SU-DHL-6 (cell line): ENCODE data around the gene ZNF367.

Experiments used
- H2AFZ ChIP-seq: fragments of 200-600 bp; sonication (generic); 2 replicates; pipeline ENCODE4 v1.6.1; 2014; ENCODE audit warnings: low read depth, mild to moderate bottlenecking, moderate library complexity, mixed read lengths, antibody characterized with exemption, low read length; ENCODE audit not compliant: severe bottlenecking
- H3F3A ChIP-seq: fragments of 200-600 bp; shearing (Covaris generic); 2 replicates; pipeline ENCODE4 v1.6.0; 2016; ENCODE audit warnings: antibody characterized with exemption, mild to moderate bottlenecking; ENCODE audit not compliant: insufficient read depth
- H3K27ac ChIP-seq: fragments of 200-600 bp; sonication (generic); 2 replicates; pipeline ENCODE4 v1.5.1; 2016; ENCODE audit warnings: low read depth, mild to moderate bottlenecking, low read length, moderate library complexity, mixed read lengths
- H3K27me3 ChIP-seq: fragments of 200-600 bp; sonication (generic), shearing (Covaris generic); 2 replicates; pipeline ENCODE4 v1.6.0; 2014; ENCODE audit warnings: mild to moderate bottlenecking, low read length
- H3K36me3 ChIP-seq: fragments of 200-600 bp; sonication (generic); 2 replicates; pipeline ENCODE4 v1.6.1; 2014; ENCODE audit warnings: mild to moderate bottlenecking, low read length, mixed read lengths
- H3K4me2 ChIP-seq: fragments of 300-600, 200-600 bp; shearing (Covaris generic), sonication (generic); 2 replicates; pipeline ENCODE4 v1.6.0; 2014; ENCODE audit warnings: low read length, low read depth, mild to moderate bottlenecking; ENCODE audit not compliant: poor library complexity, severe bottlenecking
- H3K4me3 ChIP-seq: fragments of 200-600 bp; sonication (generic); 2 replicates; pipeline ENCODE4 v1.5.1; 2014; ENCODE audit warnings: antibody characterized with exemption, low read length, mild to moderate bottlenecking, mixed read lengths; ENCODE audit not compliant: insufficient read depth, poor library complexity, severe bottlenecking
- H3K79me2 ChIP-seq: fragments of 200-600 bp; sonication (generic); 2 replicates; pipeline ENCODE4 v1.6.1; 2014; ENCODE audit warnings: mild to moderate bottlenecking, low read length, moderate library complexity; ENCODE audit not compliant: insufficient read depth
- H3K9ac ChIP-seq: fragments of 200-600 bp; sonication (generic); 2 replicates; pipeline ENCODE4 v1.7.0; 2014; ENCODE audit warnings: mild to moderate bottlenecking, low read length
- H3K9me2 ChIP-seq: fragments of 200-600 bp; sonication (generic); replicated peaks from 2 replicates; pipeline ENCODE4 v1.6.1; 2014; ENCODE audit warnings: low read length; ENCODE audit not compliant: insufficient read depth
- H3K9me3 ChIP-seq: fragments of 200-600 bp; sonication (generic); 2 replicates; pipeline ENCODE4 v1.6.1; 2014; ENCODE audit warnings: low read length, mixed read lengths; ENCODE audit not compliant: insufficient read depth
- H4K20me1 ChIP-seq: fragments of 200-600 bp; sonication (generic); 2 replicates; pipeline ENCODE4 v1.6.1; 2014; ENCODE audit warnings: low read depth, mild to moderate bottlenecking, antibody characterized with exemption, low read length, moderate library complexity, mixed read lengths
- CTCF ChIP-seq: fragments of 200-600 bp; sonication (generic); IDR thresholded peaks from one replicate; pipeline ENCODE4 v1.5.1; 2017; ENCODE audit warnings: antibody characterized with exemption, mild to moderate bottlenecking, low read length, moderate library complexity; ENCODE audit not compliant: insufficient read depth, poor library complexity, severe bottlenecking
- EZH2phosphoT487 ChIP-seq: fragments of 200-600 bp; sonication (generic), shearing (Covaris generic); conservative IDR thresholded peaks from 2 replicates; pipeline ENCODE4 v1.6.1; 2018; ENCODE audit warnings: mild to moderate bottlenecking, antibody characterized with exemption, low read length, moderate library complexity, mixed read lengths

ZNF367 gene

GRCh38 chr9:96425500-96426169 lies 7.5 kb upstream of the ZNF367 start:
- Histone ChIP-seq H3K27me3 (no peaks in the 10 kb centered on the region), H4K20me1 (no peaks in the 10 kb centered on the region), H3K9me2 (no peaks in the 10 kb centered on the region), H3K27ac (no peak overlapping the region), H2AFZ (no peak overlapping the region), H3K79me2 (no peaks in the 10 kb centered on the region), H3F3A (no peaks in the 10 kb centered on the region), H3K9ac (no peak overlapping the region), H3K4me2 (no peak overlapping the region), H3K4me3 (no peak overlapping the region), H3K36me3 (no peaks in the 10 kb centered on the region), H3K9me3 (no peaks in the 10 kb centered on the region)
- no peak for TF ChIP-seq CTCF
- no peak for TF ChIP-seq EZH2phosphoT487

GRCh38 chr9:96423985-96424336 lies 5.8 kb upstream of the ZNF367 start:
- H3K27ac ChIP-seq = no peak overlapping the region
- H3K4me2 ChIP-seq = no peak overlapping the region
- no peaks in the 10 kb centered on the region for H3K27me3 ChIP-seq
- peaks cover 7% of the 10 kb centered on the region for H3F3A ChIP-seq
- TF ChIP-seq EZH2phosphoT487 (no peak), CTCF (no peak)
- H3K9me2 ChIP-seq = no peaks in the 10 kb centered on the region
- H3K9me3 ChIP-seq = no peaks in the 10 kb centered on the region
- no peaks in the 10 kb centered on the region for H3K36me3 ChIP-seq
- no peaks in the 10 kb centered on the region; the same call in 1 of the 2 replicates for H3K79me2 ChIP-seq
- no peak overlapping the region for H3K4me3 ChIP-seq
- H4K20me1 ChIP-seq = no peaks in the 10 kb centered on the region
- H3K9ac ChIP-seq = no peak overlapping the region
- H2AFZ ChIP-seq = no peak overlapping the region

GRCh38 chr9:96423322-96423984 lies 5.3 kb upstream of the ZNF367 start:
- Histone ChIP-seq H3F3A (peaks cover 7% of the 10 kb centered on the region), H3K4me2 (no peak overlapping the region), H3K9me3 (no peaks in the 10 kb centered on the region), H3K36me3 (no peaks in the 10 kb centered on the region), H3K27me3 (no peaks in the 10 kb centered on the region), H3K9ac (no peak overlapping the region), H3K9me2 (no peaks in the 10 kb centered on the region), H2AFZ (no peak overlapping the region), H3K79me2 (no peaks in the 10 kb centered on the region; the same call in 1 of the 2 replicates), H4K20me1 (no peaks in the 10 kb centered on the region), H3K4me3 (no peak overlapping the region), H3K27ac (no peak overlapping the region)
- TF ChIP-seq EZH2phosphoT487 (no peak), CTCF (no peak)
